ENCODE data around the gene HERPUD1.

GRCh38 chr16:56947604-56947995 lies 15.7 kb downstream of the HERPUD1 start:
- TF ChIP-seq POLR2AphosphoS5 (IDR thresholded peaks at IDR 0.05; ENCODE audit: borderline replicate concordance, low read depth, low read length) (no peak), EZH2 (IDR thresholded peaks at IDR 0.05) (no peak)

Measured in SK-N-MC (cell line).